WTC11 (cell line): ENCODE measurements around the gene ZNF574.

Source experiments
- ELF4 ChIP-seq: sonication (generic); formaldehyde crosslinking; IDR thresholded peaks from 2 replicates; pipeline ENCODE4 v1.8.1; 2022; ENCODE audit warnings: low read depth, mild to moderate bottlenecking, moderate library complexity, missing genetic modification reagents
- NFYB ChIP-seq: sonication (generic); formaldehyde crosslinking; conservative IDR thresholded peaks from 2 replicates; pipeline ENCODE4 v1.8.0; 2022; ENCODE audit warnings: low read depth, missing genetic modification reagents
- ZNF317 ChIP-seq: sonication (generic); formaldehyde crosslinking; IDR thresholded peaks from 2 replicates; pipeline ENCODE4 v1.8.1; 2023; ENCODE audit warnings: low read depth, mild to moderate bottlenecking, moderate library complexity, missing genetic modification reagents, borderline replicate concordance
- TF ChIP-seq, protein P1 (sequence below): sonication (generic); formaldehyde crosslinking; IDR thresholded peaks from 2 replicates; pipeline ENCODE4 v1.8.1; 2022; ENCODE audit warnings: low read depth, missing genetic modification reagents, borderline replicate concordance
- TF ChIP-seq, protein P2 (sequence below): fragments of 200-600 bp; IDR thresholded peaks from 2 replicates; pipeline ENCODE4 v1.8.0; 2022; ENCODE audit warnings: antibody characterized with exemption
- TF ChIP-seq, protein P3 (sequence below): sonication (generic); formaldehyde crosslinking; IDR thresholded peaks from 2 replicates; pipeline ENCODE4 v1.8.1; 2022; ENCODE audit warnings: mild to moderate bottlenecking, missing genetic modification reagents, moderate library complexity, borderline replicate concordance
- TF ChIP-seq, protein P4 (sequence below): sonication (generic); formaldehyde crosslinking; IDR thresholded peaks from 2 replicates; pipeline ENCODE4 v1.8.1; 2023; ENCODE audit warnings: mild to moderate bottlenecking, missing genetic modification reagents, borderline replicate concordance
- TF ChIP-seq, protein P5 (sequence below): sonication (generic); formaldehyde crosslinking; IDR thresholded peaks from 2 replicates; pipeline ENCODE4 v1.8.0; 2022; ENCODE audit warnings: mild to moderate bottlenecking, missing genetic modification reagents
- TF ChIP-seq, protein P6 (sequence below): sonication (generic); formaldehyde crosslinking; IDR thresholded peaks from 2 replicates; pipeline ENCODE4 v1.8.1; 2023; ENCODE audit warnings: mild to moderate bottlenecking, moderate library complexity, missing genetic modification reagents

DNA sequence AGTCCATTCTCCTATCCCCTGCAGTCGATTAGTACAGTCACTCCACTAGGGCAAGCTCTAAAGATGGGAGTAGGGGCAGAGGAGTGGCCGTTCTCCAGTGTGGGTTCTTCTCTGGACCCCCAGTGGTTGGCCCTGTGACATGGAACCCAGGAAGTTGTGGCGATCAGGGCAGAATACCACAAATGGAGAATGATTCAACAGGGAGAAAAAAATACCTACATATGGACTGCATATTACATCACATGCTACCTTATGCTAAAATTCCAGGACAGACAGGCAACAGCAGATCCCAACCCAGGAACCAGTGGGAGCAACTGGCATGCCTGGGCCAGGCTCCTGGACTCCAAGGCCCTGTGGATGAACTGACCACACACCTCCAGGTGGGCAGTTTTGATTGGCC lies 35.8 kb downstream of the ZNF574 start:
- TF ChIP-seq, protein P1, sequence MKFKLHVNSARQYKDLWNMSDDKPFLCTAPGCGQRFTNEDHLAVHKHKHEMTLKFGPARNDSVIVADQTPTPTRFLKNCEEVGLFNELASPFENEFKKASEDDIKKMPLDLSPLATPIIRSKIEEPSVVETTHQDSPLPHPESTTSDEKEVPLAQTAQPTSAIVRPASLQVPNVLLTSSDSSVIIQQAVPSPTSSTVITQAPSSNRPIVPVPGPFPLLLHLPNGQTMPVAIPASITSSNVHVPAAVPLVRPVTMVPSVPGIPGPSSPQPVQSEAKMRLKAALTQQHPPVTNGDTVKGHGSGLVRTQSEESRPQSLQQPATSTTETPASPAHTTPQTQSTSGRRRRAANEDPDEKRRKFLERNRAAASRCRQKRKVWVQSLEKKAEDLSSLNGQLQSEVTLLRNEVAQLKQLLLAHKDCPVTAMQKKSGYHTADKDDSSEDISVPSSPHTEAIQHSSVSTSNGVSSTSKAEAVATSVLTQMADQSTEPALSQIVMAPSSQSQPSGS (CRISPR knock-in tag) = no peak
- TF ChIP-seq ZNF317 (no peak), NFYB (no peak), ELF4 (CRISPR knock-in tag) (no peak)
- TF ChIP-seq, protein P2, sequence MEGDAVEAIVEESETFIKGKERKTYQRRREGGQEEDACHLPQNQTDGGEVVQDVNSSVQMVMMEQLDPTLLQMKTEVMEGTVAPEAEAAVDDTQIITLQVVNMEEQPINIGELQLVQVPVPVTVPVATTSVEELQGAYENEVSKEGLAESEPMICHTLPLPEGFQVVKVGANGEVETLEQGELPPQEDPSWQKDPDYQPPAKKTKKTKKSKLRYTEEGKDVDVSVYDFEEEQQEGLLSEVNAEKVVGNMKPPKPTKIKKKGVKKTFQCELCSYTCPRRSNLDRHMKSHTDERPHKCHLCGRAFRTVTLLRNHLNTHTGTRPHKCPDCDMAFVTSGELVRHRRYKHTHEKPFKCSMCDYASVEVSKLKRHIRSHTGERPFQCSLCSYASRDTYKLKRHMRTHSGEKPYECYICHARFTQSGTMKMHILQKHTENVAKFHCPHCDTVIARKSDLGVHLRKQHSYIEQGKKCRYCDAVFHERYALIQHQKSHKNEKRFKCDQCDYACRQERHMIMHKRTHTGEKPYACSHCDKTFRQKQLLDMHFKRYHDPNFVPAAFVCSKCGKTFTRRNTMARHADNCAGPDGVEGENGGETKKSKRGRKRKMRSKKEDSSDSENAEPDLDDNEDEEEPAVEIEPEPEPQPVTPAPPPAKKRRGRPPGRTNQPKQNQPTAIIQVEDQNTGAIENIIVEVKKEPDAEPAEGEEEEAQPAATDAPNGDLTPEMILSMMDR = no peak
- TF ChIP-seq, protein P3, sequence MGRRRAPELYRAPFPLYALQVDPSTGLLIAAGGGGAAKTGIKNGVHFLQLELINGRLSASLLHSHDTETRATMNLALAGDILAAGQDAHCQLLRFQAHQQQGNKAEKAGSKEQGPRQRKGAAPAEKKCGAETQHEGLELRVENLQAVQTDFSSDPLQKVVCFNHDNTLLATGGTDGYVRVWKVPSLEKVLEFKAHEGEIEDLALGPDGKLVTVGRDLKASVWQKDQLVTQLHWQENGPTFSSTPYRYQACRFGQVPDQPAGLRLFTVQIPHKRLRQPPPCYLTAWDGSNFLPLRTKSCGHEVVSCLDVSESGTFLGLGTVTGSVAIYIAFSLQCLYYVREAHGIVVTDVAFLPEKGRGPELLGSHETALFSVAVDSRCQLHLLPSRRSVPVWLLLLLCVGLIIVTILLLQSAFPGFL = no peak
- TF ChIP-seq, protein P4, sequence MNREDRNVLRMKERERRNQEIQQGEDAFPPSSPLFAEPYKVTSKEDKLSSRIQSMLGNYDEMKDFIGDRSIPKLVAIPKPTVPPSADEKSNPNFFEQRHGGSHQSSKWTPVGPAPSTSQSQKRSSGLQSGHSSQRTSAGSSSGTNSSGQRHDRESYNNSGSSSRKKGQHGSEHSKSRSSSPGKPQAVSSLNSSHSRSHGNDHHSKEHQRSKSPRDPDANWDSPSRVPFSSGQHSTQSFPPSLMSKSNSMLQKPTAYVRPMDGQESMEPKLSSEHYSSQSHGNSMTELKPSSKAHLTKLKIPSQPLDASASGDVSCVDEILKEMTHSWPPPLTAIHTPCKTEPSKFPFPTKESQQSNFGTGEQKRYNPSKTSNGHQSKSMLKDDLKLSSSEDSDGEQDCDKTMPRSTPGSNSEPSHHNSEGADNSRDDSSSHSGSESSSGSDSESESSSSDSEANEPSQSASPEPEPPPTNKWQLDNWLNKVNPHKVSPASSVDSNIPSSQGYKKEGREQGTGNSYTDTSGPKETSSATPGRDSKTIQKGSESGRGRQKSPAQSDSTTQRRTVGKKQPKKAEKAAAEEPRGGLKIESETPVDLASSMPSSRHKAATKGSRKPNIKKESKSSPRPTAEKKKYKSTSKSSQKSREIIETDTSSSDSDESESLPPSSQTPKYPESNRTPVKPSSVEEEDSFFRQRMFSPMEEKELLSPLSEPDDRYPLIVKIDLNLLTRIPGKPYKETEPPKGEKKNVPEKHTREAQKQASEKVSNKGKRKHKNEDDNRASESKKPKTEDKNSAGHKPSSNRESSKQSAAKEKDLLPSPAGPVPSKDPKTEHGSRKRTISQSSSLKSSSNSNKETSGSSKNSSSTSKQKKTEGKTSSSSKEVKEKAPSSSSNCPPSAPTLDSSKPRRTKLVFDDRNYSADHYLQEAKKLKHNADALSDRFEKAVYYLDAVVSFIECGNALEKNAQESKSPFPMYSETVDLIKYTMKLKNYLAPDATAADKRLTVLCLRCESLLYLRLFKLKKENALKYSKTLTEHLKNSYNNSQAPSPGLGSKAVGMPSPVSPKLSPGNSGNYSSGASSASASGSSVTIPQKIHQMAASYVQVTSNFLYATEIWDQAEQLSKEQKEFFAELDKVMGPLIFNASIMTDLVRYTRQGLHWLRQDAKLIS (CRISPR knock-in tag) = no peak
- TF ChIP-seq, protein P5, sequence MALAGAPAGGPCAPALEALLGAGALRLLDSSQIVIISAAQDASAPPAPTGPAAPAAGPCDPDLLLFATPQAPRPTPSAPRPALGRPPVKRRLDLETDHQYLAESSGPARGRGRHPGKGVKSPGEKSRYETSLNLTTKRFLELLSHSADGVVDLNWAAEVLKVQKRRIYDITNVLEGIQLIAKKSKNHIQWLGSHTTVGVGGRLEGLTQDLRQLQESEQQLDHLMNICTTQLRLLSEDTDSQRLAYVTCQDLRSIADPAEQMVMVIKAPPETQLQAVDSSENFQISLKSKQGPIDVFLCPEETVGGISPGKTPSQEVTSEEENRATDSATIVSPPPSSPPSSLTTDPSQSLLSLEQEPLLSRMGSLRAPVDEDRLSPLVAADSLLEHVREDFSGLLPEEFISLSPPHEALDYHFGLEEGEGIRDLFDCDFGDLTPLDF = no peak
- TF ChIP-seq, protein P6, sequence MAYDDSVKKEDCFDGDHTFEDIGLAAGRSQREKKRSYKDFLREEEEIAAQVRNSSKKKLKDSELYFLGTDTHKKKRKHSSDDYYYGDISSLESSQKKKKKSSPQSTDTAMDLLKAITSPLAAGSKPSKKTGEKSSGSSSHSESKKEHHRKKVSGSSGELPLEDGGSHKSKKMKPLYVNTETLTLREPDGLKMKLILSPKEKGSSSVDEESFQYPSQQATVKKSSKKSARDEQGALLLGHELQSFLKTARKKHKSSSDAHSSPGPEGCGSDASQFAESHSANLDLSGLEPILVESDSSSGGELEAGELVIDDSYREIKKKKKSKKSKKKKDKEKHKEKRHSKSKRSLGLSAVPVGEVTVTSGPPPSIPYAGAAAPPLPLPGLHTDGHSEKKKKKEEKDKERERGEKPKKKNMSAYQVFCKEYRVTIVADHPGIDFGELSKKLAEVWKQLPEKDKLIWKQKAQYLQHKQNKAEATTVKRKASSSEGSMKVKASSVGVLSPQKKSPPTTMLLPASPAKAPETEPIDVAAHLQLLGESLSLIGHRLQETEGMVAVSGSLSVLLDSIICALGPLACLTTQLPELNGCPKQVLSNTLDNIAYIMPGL (CRISPR knock-in tag) = no peak
